Measurements from ENCODE around the gene AFTPH.

The AFTPH gene

DNA sequence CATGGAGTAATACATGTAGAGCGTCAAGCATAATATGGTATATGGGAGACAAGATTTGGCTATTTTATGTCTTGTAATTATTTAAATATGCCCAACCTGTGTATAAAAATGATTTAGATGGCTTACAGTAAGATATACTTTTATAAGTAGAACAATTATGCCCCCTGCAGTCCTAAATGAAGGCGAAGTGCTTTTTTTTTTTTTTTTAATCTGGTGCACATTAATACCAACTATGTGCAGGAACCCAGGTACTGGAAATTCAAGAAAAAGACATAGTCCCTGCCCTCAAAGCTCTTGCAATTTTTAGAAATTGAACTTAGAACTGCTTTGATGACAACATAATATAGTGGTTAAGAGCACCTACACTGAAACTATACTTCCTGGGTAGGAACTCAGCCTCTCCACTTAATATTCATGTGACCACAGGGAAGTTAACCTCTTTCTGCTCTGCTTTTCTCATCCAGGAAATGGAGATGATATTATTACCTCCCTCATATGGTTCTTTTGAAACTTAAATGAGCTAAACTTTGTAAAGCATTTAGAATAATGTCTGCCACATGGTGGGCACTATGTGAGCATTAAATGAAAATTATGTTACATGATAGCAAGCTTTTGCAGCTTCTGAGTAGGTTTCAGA is 38.1 kb downstream of the AFTPH start:
- H3K4me1 ChIP-seq (ENCODE audit: insufficient read depth, low read length), result 0 out of 2 replicates have a peak, but pooled peaks cover 4% of the 10 kb centered on the region
- no peaks in the 10 kb centered on the region for H3K79me2 ChIP-seq (ENCODE audit: insufficient read depth, low read length)
- peaks cover 3% of the 10 kb centered on the region; the same call in 1 of the 2 replicates for H3K36me3 ChIP-seq (ENCODE audit: insufficient read depth, low read length)
- H3K27ac ChIP-seq (ENCODE audit: low read length), result no peak overlapping the region
- H3K4me3 ChIP-seq (ENCODE audit: low read depth in 1 of 2, low read length in 2 of 2), result no peak overlapping the region
- no peak overlapping the region for H3K4me2 ChIP-seq (ENCODE audit: insufficient read depth, low read length)
- H3K9ac ChIP-seq (ENCODE audit: low read depth, low read length), result no peak overlapping the region
- H3K27me3 ChIP-seq (ENCODE audit: insufficient read depth, low read length, poor library complexity), result no peaks in the 10 kb centered on the region
- no peak overlapping the region for H2AFZ ChIP-seq (ENCODE audit: low read depth, low read length)
- no peaks in the 10 kb centered on the region for H4K20me1 ChIP-seq (ENCODE audit: insufficient read depth, low read length)
- TF ChIP-seq EZH2 (IDR thresholded peaks at IDR 0.05; ENCODE audit: borderline replicate concordance, low read depth, low read length, severe bottlenecking), result no peak
- TF ChIP-seq, protein P1, sequence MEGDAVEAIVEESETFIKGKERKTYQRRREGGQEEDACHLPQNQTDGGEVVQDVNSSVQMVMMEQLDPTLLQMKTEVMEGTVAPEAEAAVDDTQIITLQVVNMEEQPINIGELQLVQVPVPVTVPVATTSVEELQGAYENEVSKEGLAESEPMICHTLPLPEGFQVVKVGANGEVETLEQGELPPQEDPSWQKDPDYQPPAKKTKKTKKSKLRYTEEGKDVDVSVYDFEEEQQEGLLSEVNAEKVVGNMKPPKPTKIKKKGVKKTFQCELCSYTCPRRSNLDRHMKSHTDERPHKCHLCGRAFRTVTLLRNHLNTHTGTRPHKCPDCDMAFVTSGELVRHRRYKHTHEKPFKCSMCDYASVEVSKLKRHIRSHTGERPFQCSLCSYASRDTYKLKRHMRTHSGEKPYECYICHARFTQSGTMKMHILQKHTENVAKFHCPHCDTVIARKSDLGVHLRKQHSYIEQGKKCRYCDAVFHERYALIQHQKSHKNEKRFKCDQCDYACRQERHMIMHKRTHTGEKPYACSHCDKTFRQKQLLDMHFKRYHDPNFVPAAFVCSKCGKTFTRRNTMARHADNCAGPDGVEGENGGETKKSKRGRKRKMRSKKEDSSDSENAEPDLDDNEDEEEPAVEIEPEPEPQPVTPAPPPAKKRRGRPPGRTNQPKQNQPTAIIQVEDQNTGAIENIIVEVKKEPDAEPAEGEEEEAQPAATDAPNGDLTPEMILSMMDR (IDR thresholded peaks at IDR 0.05; ENCODE audit: borderline replicate concordance, extremely low read depth, low read length, poor library complexity, severe bottlenecking), result peak; percentile 60
- DNase-seq, result no peak
- no peaks in the 10 kb centered on the region for H3K9me3 ChIP-seq (ENCODE audit: insufficient read depth, low read length, severe bottlenecking)
- ATAC-seq (ENCODE audit: insufficient read depth, low read depth), result peak; percentile 67

DNA sequence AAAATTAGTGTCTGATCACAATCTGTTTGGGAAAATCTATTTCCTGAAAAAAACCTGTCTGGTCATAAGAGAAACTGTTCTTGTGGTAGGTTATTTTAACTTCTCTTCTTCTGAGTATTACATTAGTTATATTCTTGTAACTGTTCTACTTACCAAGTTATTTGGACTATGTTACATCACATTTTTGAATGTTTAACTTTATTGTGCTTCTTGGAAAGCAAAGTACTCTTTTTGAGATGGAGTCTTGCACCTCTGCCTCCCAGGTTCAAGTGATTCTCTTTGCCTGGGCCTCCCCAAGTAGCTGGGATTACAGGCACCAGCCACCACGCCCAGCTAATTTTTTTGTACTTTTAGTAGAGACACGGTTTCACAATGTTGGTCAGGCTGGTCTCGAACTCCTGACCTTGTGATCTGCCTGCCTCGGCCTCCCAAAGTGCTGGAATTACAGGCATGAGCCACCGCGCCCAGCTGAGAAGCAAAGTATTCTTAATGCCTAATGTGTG is 39.4 kb downstream of the AFTPH start:
- Histone ChIP-seq H3K4me2 (ENCODE audit: insufficient read depth, low read length) (no peak overlapping the region), H3K9ac (ENCODE audit: low read depth, low read length) (no peak overlapping the region), H3K36me3 (ENCODE audit: insufficient read depth, low read length) (peaks cover 6% of the 10 kb centered on the region; the same call in 1 of the 2 replicates), H3K27me3 (ENCODE audit: insufficient read depth, low read length, poor library complexity) (no peaks in the 10 kb centered on the region), H3K4me3 (ENCODE audit: low read depth in 1 of 2, low read length in 2 of 2) (no peak overlapping the region), H4K20me1 (ENCODE audit: insufficient read depth, low read length) (no peaks in the 10 kb centered on the region), H2AFZ (ENCODE audit: low read depth, low read length) (no peak overlapping the region), H3K4me1 (ENCODE audit: insufficient read depth, low read length) (0 out of 2 replicates have a peak, but pooled peaks cover 4% of the 10 kb centered on the region), H3K27ac (ENCODE audit: low read length) (no peak overlapping the region), H3K79me2 (ENCODE audit: insufficient read depth, low read length) (no peaks in the 10 kb centered on the region), H3K9me3 (ENCODE audit: insufficient read depth, low read length, severe bottlenecking) (no peaks in the 10 kb centered on the region)
- DNase-seq (no peak), ATAC-seq (ENCODE audit: insufficient read depth, low read depth) (no peak)
- TF ChIP-seq, protein P1 (IDR thresholded peaks at IDR 0.05; ENCODE audit: borderline replicate concordance, extremely low read depth, low read length, poor library complexity, severe bottlenecking), result no peak
- no peak for TF ChIP-seq EZH2 (IDR thresholded peaks at IDR 0.05; ENCODE audit: borderline replicate concordance, low read depth, low read length, severe bottlenecking)

DNA sequence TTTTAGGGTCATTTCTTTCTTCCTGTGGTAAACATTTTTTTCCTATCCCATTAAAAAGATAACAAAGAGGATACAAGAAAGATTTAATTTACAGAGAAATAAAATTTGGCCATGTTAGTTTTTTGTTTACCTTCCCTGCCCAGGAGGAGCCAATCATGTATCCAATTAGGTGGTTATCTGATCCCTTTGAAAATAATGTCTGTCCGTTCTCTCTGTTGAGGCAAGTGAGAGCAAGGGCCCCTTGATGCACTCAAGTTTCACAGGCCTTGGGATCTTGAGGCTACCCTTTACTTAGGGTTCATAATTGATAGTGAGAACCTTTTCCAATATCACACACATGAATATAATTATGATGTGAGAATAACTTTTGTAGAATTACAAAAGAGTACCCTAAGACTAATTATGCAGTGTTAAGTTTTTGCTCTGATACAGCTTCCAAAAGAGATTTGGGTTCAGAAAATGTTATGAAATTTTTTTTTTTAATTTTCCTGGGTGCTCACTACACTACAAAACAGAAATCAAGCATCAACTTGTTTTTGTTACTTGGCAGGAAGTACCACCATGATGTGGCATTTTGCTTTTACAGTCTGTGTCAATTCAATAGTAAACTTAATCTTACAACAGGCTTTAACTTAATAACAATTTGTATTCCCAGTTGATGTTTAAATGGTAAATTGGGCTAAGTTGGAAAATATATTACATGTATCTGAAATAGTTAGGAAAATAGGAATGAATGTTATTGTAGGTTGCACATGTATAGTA is 42.0 kb downstream of the AFTPH start:
- H2AFZ ChIP-seq (ENCODE audit: low read depth, low read length), result no peak overlapping the region
- DNase-seq (no peak), ATAC-seq (ENCODE audit: insufficient read depth, low read depth) (no peak)
- no peaks in the 10 kb centered on the region for H3K9me3 ChIP-seq (ENCODE audit: insufficient read depth, low read length, severe bottlenecking)
- peaks cover 10% of the 10 kb centered on the region; the same call in 1 of the 2 replicates for H3K36me3 ChIP-seq (ENCODE audit: insufficient read depth, low read length)
- no peaks in the 10 kb centered on the region for H4K20me1 ChIP-seq (ENCODE audit: insufficient read depth, low read length)
- H3K4me1 ChIP-seq (ENCODE audit: insufficient read depth, low read length), result 0 out of 2 replicates have a peak, but pooled peaks cover 4% of the 10 kb centered on the region
- no peak overlapping the region for H3K9ac ChIP-seq (ENCODE audit: low read depth, low read length)
- no peak overlapping the region for H3K27ac ChIP-seq (ENCODE audit: low read length)
- H3K27me3 ChIP-seq (ENCODE audit: insufficient read depth, low read length, poor library complexity), result no peaks in the 10 kb centered on the region
- H3K4me2 ChIP-seq (ENCODE audit: insufficient read depth, low read length), result no peak overlapping the region
- TF ChIP-seq, protein P1 (IDR thresholded peaks at IDR 0.05; ENCODE audit: borderline replicate concordance, extremely low read depth, low read length, poor library complexity, severe bottlenecking), result no peak
- no peak for TF ChIP-seq EZH2 (IDR thresholded peaks at IDR 0.05; ENCODE audit: borderline replicate concordance, low read depth, low read length, severe bottlenecking)
- H3K4me3 ChIP-seq (ENCODE audit: low read depth in 1 of 2, low read length in 2 of 2), result no peak overlapping the region
- H3K79me2 ChIP-seq (ENCODE audit: insufficient read depth, low read length), result no peaks in the 10 kb centered on the region

Measured in DND-41 (cell line).